C4-2B (cell line): Measurements from ENCODE around the gene OOSP4B.

ENCODE experiments used
- CTCF ChIP-seq: fragments of 450-650 bp; conservative IDR thresholded peaks from 2 replicates; pipeline ENCODE4 v1.5.1; 2017; ENCODE audit warnings: mild to moderate bottlenecking
- ZFX ChIP-seq: fragments of 450-650 bp; IDR thresholded peaks from 2 replicates; pipeline ENCODE4 v1.6.1; 2017

GRCh38 chr11:59997800-59998199 is 19.2 kb upstream of the OOSP4B start:
- TF ChIP-seq CTCF (no peak), ZFX (no peak)
